ENCODE data around the gene KCNG4.

KCNG4 gene

GRCh38 chr16:84262031-84262430 is 22.2 kb upstream of the KCNG4 start:
- DNase-seq: no peak

- DNase-seq: no peak
These were observed 21.1 kb upstream of the KCNG4 start for GRCh38 chr16:84260766-84261554.

GRCh38 chr16:84259691-84260090 is 19.9 kb upstream of the KCNG4 start:
- DNase-seq: no peak

GRCh38 chr16:84258266-84258665 is 18.5 kb upstream of the KCNG4 start:
- DNase-seq: no peak

GRCh38 chr16:84255050-84255810 is 15.4 kb upstream of the KCNG4 start:
- no peak for DNase-seq

- no peak for DNase-seq
These were observed 14.2 kb upstream of the KCNG4 start for GRCh38 chr16:84254062-84254461.

- DNase-seq: no peak
These were observed 13.4 kb upstream of the KCNG4 start for GRCh38 chr16:84253173-84253572.

- no peak for DNase-seq
These were observed 12.4 kb upstream of the KCNG4 start for GRCh38 chr16:84252184-84252583.

GRCh38 chr16:84247844-84248243 is 8.0 kb upstream of the KCNG4 start:
- no peak for DNase-seq

GRCh38 chr16:84247331-84247730 is 7.5 kb upstream of the KCNG4 start:
- no peak for DNase-seq

- DNase-seq: no peak
These were observed 6.9 kb upstream of the KCNG4 start for GRCh38 chr16:84246679-84247077.

- no peak for DNase-seq
These were observed 6.3 kb upstream of the KCNG4 start for GRCh38 chr16:84245956-84246678.

- DNase-seq: no peak
These were observed 4.9 kb upstream of the KCNG4 start for GRCh38 chr16:84244728-84245127.

GRCh38 chr16:84243732-84244131 is 3.9 kb upstream of the KCNG4 start:
- DNase-seq: no peak

- no peak for DNase-seq
These were observed 3.0 kb upstream of the KCNG4 start for GRCh38 chr16:84242839-84243238.

- no peak for DNase-seq
These were observed 2.0 kb upstream of the KCNG4 start for GRCh38 chr16:84241778-84242177.

- no peak for DNase-seq
These were observed 643 bp upstream of the KCNG4 start for GRCh38 chr16:84240455-84240854.

GRCh38 chr16:84239141-84239769 is 557 bp downstream of the KCNG4 start:
- DNase-seq: peak; percentile 67 to 76 (median 68)

GRCh38 chr16:84237994-84238750 is 1.6 kb downstream of the KCNG4 start:
- DNase-seq: no peak

GRCh38 chr16:84236671-84237070 is 3.1 kb downstream of the KCNG4 start:
- DNase-seq: no peak

GRCh38 chr16:84234321-84235241 is 5.2 kb downstream of the KCNG4 start:
- no peak for DNase-seq
